ENCODE results near the gene SULF2. TPM values are rescaled to one million over a fixed set of nuclear protein-coding genes. Genes with fewer than 3 reads are reported as not detected.

The SULF2 gene
- total RNA-seq, 1 donor from 2014 or later: 62.1 TPM

GRCh38 chr20:47676912-47677634 is 108.2 kb downstream of the SULF2 start:
- H3K4me3 Mint-ChIP-seq (ENCODE audit: unreplicated experiment): no peak overlapping the region
- TF ChIP-seq CTCF (IDR thresholded peaks at IDR 0.05; ENCODE audit: unreplicated experiment): no peak
- peaks cover 4% of the 10 kb centered on the region for H3K27me3 Mint-ChIP-seq (ENCODE audit: unreplicated experiment)
- H3K27ac Mint-ChIP-seq (ENCODE audit: unreplicated experiment): no peak overlapping the region
- H3K9me3 Mint-ChIP-seq (ENCODE audit: unreplicated experiment): no peaks in the 10 kb centered on the region
- peaks cover 6% of the 10 kb centered on the region for H3K4me1 Mint-ChIP-seq (ENCODE audit: unreplicated experiment)
- DNase-seq (ENCODE audit: low spot score): no peak
- no peaks in the 10 kb centered on the region for H3K36me3 Mint-ChIP-seq (ENCODE audit: low read depth, unreplicated experiment)

GRCh38 chr20:47676219-47676721 is 109.0 kb downstream of the SULF2 start:
- Mint-ChIP-seq H3K27me3 (ENCODE audit: unreplicated experiment) (peaks cover 4% of the 10 kb centered on the region), H3K27ac (ENCODE audit: unreplicated experiment) (no peak overlapping the region), H3K36me3 (ENCODE audit: low read depth, unreplicated experiment) (no peaks in the 10 kb centered on the region), H3K4me1 (ENCODE audit: unreplicated experiment) (peaks cover 6% of the 10 kb centered on the region), H3K9me3 (ENCODE audit: unreplicated experiment) (no peaks in the 10 kb centered on the region), H3K4me3 (ENCODE audit: unreplicated experiment) (no peak overlapping the region)
- no peak for DNase-seq (ENCODE audit: low spot score)
- TF ChIP-seq CTCF (IDR thresholded peaks at IDR 0.05; ENCODE audit: unreplicated experiment): no peak

GRCh38 chr20:47675190-47676142 is 109.8 kb downstream of the SULF2 start:
- H3K27me3 Mint-ChIP-seq (ENCODE audit: unreplicated experiment): peaks cover 5% of the 10 kb centered on the region
- H3K4me1 Mint-ChIP-seq (ENCODE audit: unreplicated experiment): peaks cover 6% of the 10 kb centered on the region
- no peak overlapping the region for H3K27ac Mint-ChIP-seq (ENCODE audit: unreplicated experiment)
- DNase-seq (ENCODE audit: low spot score): no peak
- TF ChIP-seq CTCF (IDR thresholded peaks at IDR 0.05; ENCODE audit: unreplicated experiment): no peak
- H3K36me3 Mint-ChIP-seq (ENCODE audit: low read depth, unreplicated experiment): no peaks in the 10 kb centered on the region
- H3K4me3 Mint-ChIP-seq (ENCODE audit: unreplicated experiment): no peak overlapping the region
- no peaks in the 10 kb centered on the region for H3K9me3 Mint-ChIP-seq (ENCODE audit: unreplicated experiment)

GRCh38 chr20:47674686-47675085 is 110.6 kb downstream of the SULF2 start:
- TF ChIP-seq CTCF (IDR thresholded peaks at IDR 0.05; ENCODE audit: unreplicated experiment): no peak

More at GRCh38 chr20:47674686-47675085, 110.6 kb downstream of the SULF2 start:
- no peak for DNase-seq (ENCODE audit: low spot score)
- Mint-ChIP-seq H3K4me3 (ENCODE audit: unreplicated experiment) (no peak overlapping the region), H3K27me3 (ENCODE audit: unreplicated experiment) (peaks cover 11% of the 10 kb centered on the region), H3K36me3 (ENCODE audit: low read depth, unreplicated experiment) (peaks cover 2% of the 10 kb centered on the region), H3K4me1 (ENCODE audit: unreplicated experiment) (peaks cover 6% of the 10 kb centered on the region), H3K27ac (ENCODE audit: unreplicated experiment) (no peak overlapping the region), H3K9me3 (ENCODE audit: unreplicated experiment) (no peaks in the 10 kb centered on the region)

Data from endothelial cell (in vitro differentiated cells).